ENCODE data around the gene SIRT3. TPM values are rescaled to one million over a fixed set of nuclear protein-coding genes. Genes with fewer than 3 reads are reported as not detected.

The SIRT3 gene
- total RNA-seq, 1 donor = 10.4 TPM

GRCh38 chr11:207208-207862, 28.8 kb downstream of the SIRT3 start, which contains the start of the genes BET1L and RIC8A:
BET1L (minus strand) TSS chr11:207399; CDS start chr11:207321, 78 bp downstream.
RIC8A (plus strand) TSS chr11:207708; CDS start chr11:208855, 1,147 bp downstream.
- peak within 1 kb of the TSS; percentile 79 for H3K4me3 ChIP-seq (ENCODE audit: low read depth, low read length)
- TF ChIP-seq CTCF (IDR thresholded peaks at IDR 0.05; ENCODE audit: insufficient read depth, low read depth, low read length) = no peak
- peak; percentile 99 for DNase-seq (ENCODE audit: low read depth)

- H3K4me3 ChIP-seq (ENCODE audit: low read depth, low read length) = peak overlapping the region; percentile 79
- no peak for TF ChIP-seq CTCF (IDR thresholded peaks at IDR 0.05; ENCODE audit: insufficient read depth, low read depth, low read length)
- peak; percentile 38 for DNase-seq (ENCODE audit: low read depth)
Measured at GRCh38 chr11:206526-207207, 29.5 kb downstream of the SIRT3 start.

- TF ChIP-seq CTCF (IDR thresholded peaks at IDR 0.05; ENCODE audit: insufficient read depth, low read depth, low read length) = no peak
- DNase-seq (ENCODE audit: low read depth) = no peak
- peak overlapping the region; percentile 79 for H3K4me3 ChIP-seq (ENCODE audit: low read depth, low read length)
Measured at GRCh38 chr11:206002-206384, 30.1 kb downstream of the SIRT3 start.

GRCh38 chr11:205221-206001, 30.7 kb downstream of the SIRT3 start:
- H3K4me3 ChIP-seq (ENCODE audit: low read depth, low read length) = peak overlapping the region; percentile 79
- TF ChIP-seq CTCF (IDR thresholded peaks at IDR 0.05; ENCODE audit: insufficient read depth, low read depth, low read length) = no peak
- no peak for DNase-seq (ENCODE audit: low read depth)

GRCh38 chr11:204587-205109, 31.5 kb downstream of the SIRT3 start:
- no peak overlapping the region for H3K4me3 ChIP-seq (ENCODE audit: low read depth, low read length)
- no peak for DNase-seq (ENCODE audit: low read depth)
- no peak for TF ChIP-seq CTCF (IDR thresholded peaks at IDR 0.05; ENCODE audit: insufficient read depth, low read depth, low read length)

GRCh38 chr11:203945-204586, 32.1 kb downstream of the SIRT3 start:
- H3K4me3 ChIP-seq (ENCODE audit: low read depth, low read length) = no peak overlapping the region
- no peak for TF ChIP-seq CTCF (IDR thresholded peaks at IDR 0.05; ENCODE audit: insufficient read depth, low read depth, low read length)
- no peak for DNase-seq (ENCODE audit: low read depth)
